Breast epithelium (tissue), 4 donors: Measurements from ENCODE around the gene PTPRN2. TPM values are rescaled to one million over a fixed set of nuclear protein-coding genes. Genes with fewer than 3 reads are reported as not detected.

Source experiments
- DNase-seq, 2 donors: peaks; one replicate each; pipeline ENCODE4 v3.0.0-alpha.2; 2019; ENCODE audit warnings: low spot score in 2 of 2
- H3K27ac ChIP-seq, 2 donors: fragments of 200-600 bp; sonication (generic) in 1 of 2; one replicate each; pipeline ENCODE4 v1.5.1; 2016 to 2019; ENCODE audit warnings: mild to moderate bottlenecking in 1 of 2
- H3K27me3 ChIP-seq, 2 donors: fragments of 200-600 bp; sonication (generic) in 1 of 2; one replicate each; pipeline versions ENCODE4 v1.5.1 to v1.6.0; 2017 to 2019; ENCODE audit warnings: control low read depth in 1 of 2, mild to moderate bottlenecking in 1 of 2
- H3K36me3 ChIP-seq: fragments of 200-600 bp; one replicate; pipeline ENCODE4 v1.5.1; 2019
- H3K4me1 ChIP-seq, 2 donors: fragments of 200-600 bp; sonication (generic); one replicate each; pipeline ENCODE4 v1.5.1; 2016 to 2019; ENCODE audit warnings: control low read depth in 1 of 2
- H3K4me3 ChIP-seq, 3 donors: fragments of 200-600 bp; sonication (generic); 1 replicate in 2 of 3; 2 replicates in 1 of 3; pipeline ENCODE4 v1.5.1; 2016 to 2019; ENCODE audit warnings: mild to moderate bottlenecking in 3 of 3, moderate library complexity in 2 of 3
- H3K9me3 ChIP-seq, 2 donors: fragments of 200-600 bp; sonication (generic) in 1 of 2; one replicate each; pipeline ENCODE4 v1.5.1; 2016 to 2019; ENCODE audit warnings: control low read depth in 1 of 2
- CTCF ChIP-seq, 3 donors: fragments of 450-650 bp; IDR thresholded peaks; one replicate each; pipeline ENCODE4 v1.5.1; 2016 to 2017; ENCODE audit warnings: antibody characterized with exemption in 3 of 3, mild to moderate bottlenecking in 3 of 3, moderate library complexity in 3 of 3
- POLR2A ChIP-seq: fragments of 450-650 bp; IDR thresholded peaks from one replicate; pipeline ENCODE4 v1.6.1; 2016; ENCODE audit warnings: antibody characterized with exemption, mild to moderate bottlenecking, moderate library complexity
- POLR2AphosphoS5 ChIP-seq, 3 donors: sonication (generic); formaldehyde crosslinking; IDR thresholded peaks; one replicate each; pipeline ENCODE4 v1.6.1; 2017; ENCODE audit warnings: antibody characterized with exemption in 3 of 3
- intact Hi-C: fragments of 100-400 bp; cut with DNase I; formaldehyde crosslinking; loops from one replicate; pipeline ENCODE4 v1.15.1; 2023; ENCODE audit warnings: low total_unique reads
- total RNA-seq, 3 donors: library from RNA; depleted of rRNA; stranded (reverse); fragments of >200 nt; gene quantifications; one replicate each; pipeline ENCODE4 v1.1.0, GENCODE V29; 2016

PTPRN2 gene
- total RNA-seq, 3 donors from 2014 or later = 1.6 to 2.2 (median 2.2) TPM

GRCh38 chr7:157930441-157930840 lies 657.2 kb downstream of the PTPRN2 start:
- Histone ChIP-seq H3K9me3 (no peaks in the 10 kb centered on the region), H3K4me3 (no peak overlapping the region), H3K36me3 (no peaks in the 10 kb centered on the region), H3K4me1 (no peaks in the 10 kb centered on the region), H3K27me3 (peaks cover 0 to 9% of the 10 kb centered on the region in 2 donors), H3K27ac (no peak overlapping the region)
- no peak for TF ChIP-seq POLR2A
- no peak for TF ChIP-seq POLR2AphosphoS5 (IDR thresholded peaks at IDR 0.05)
- TF ChIP-seq CTCF (IDR thresholded peaks at IDR 0.05) = no peak
- intact Hi-C loops = no loop called here
- DNase-seq = no peak

GRCh38 chr7:157929671-157930070 lies 658.0 kb downstream of the PTPRN2 start:
- no peaks in the 10 kb centered on the region for H3K9me3 ChIP-seq
- H3K27ac ChIP-seq = no peak overlapping the region
- DNase-seq = no peak
- H3K27me3 ChIP-seq = peaks cover 0 to 9% of the 10 kb centered on the region in 2 donors
- TF ChIP-seq POLR2AphosphoS5 (IDR thresholded peaks at IDR 0.05) (no peak), POLR2A (no peak), CTCF (IDR thresholded peaks at IDR 0.05) (no peak)
- intact Hi-C loops = no loop called here
- H3K36me3 ChIP-seq = no peaks in the 10 kb centered on the region
- no peak overlapping the region for H3K4me3 ChIP-seq
- no peaks in the 10 kb centered on the region for H3K4me1 ChIP-seq

- Histone ChIP-seq H3K4me1 (no peaks in the 10 kb centered on the region), H3K27ac (no peak overlapping the region), H3K27me3 (peaks cover 0 to 9% of the 10 kb centered on the region in 2 donors), H3K4me3 (no peak overlapping the region), H3K36me3 (no peaks in the 10 kb centered on the region), H3K9me3 (no peaks in the 10 kb centered on the region)
- no peak for TF ChIP-seq POLR2AphosphoS5 (IDR thresholded peaks at IDR 0.05)
- no peak for TF ChIP-seq POLR2A
- TF ChIP-seq CTCF (IDR thresholded peaks at IDR 0.05) = no peak
- intact Hi-C loops = no loop called here
- no peak for DNase-seq
These were observed 658.7 kb downstream of the PTPRN2 start for GRCh38 chr7:157928808-157929425.

- peaks cover 0 to 9% of the 10 kb centered on the region in 2 donors for H3K27me3 ChIP-seq
- no peaks in the 10 kb centered on the region for H3K4me1 ChIP-seq
- no peaks in the 10 kb centered on the region for H3K9me3 ChIP-seq
- no peak overlapping the region for H3K4me3 ChIP-seq
- no peak for DNase-seq
- intact Hi-C loops = no loop called here
- H3K27ac ChIP-seq = no peak overlapping the region
- no peaks in the 10 kb centered on the region for H3K36me3 ChIP-seq
- no peak for TF ChIP-seq POLR2A
- TF ChIP-seq CTCF (IDR thresholded peaks at IDR 0.05) = no peak
These were observed 659.3 kb downstream of the PTPRN2 start for GRCh38 chr7:157928171-157928794.

GRCh38 chr7:157927313-157927925 lies 660.2 kb downstream of the PTPRN2 start:
- H3K4me3 ChIP-seq = no peak overlapping the region
- DNase-seq = no peak
- no peaks in the 10 kb centered on the region for H3K9me3 ChIP-seq
- peaks cover 0 to 9% of the 10 kb centered on the region in 2 donors for H3K27me3 ChIP-seq
- H3K4me1 ChIP-seq = no peaks in the 10 kb centered on the region
- TF ChIP-seq CTCF (IDR thresholded peaks at IDR 0.05) (no peak), POLR2AphosphoS5 (IDR thresholded peaks at IDR 0.05) (no peak), POLR2A (no peak)
- intact Hi-C loops = no loop called here
- H3K27ac ChIP-seq = no peak overlapping the region
- H3K36me3 ChIP-seq = no peaks in the 10 kb centered on the region
